BE2C (cell line): ENCODE results near the gene KPNB1.

Experiments used
- DNase-seq: peaks from one replicate; pipeline ENCODE4 v3.0.0-alpha.2; 2020
- H3K27me3 ChIP-seq: fragments of 250-450 bp; sonication (Bioruptor Pico); 2 replicates; pipeline ENCODE4 v1.5.1; 2020; ENCODE audit warnings: mild to moderate bottlenecking
- H3K36me3 ChIP-seq: fragments of 250-450 bp; sonication (Bioruptor Pico); 2 replicates; pipeline ENCODE4 v1.5.1; 2020; ENCODE audit warnings: mild to moderate bottlenecking
- H3K4me1 ChIP-seq: fragments of 250-450 bp; sonication (Bioruptor Pico); 2 replicates; pipeline ENCODE4 v1.5.1; 2020
- H3K4me3 ChIP-seq: 2 replicates; pipeline ENCODE4 v1.5.1; 2011; ENCODE audit warnings: low read depth, low read length
- H3K9me3 ChIP-seq: fragments of 250-450 bp; sonication (Bioruptor Pico); 2 replicates; pipeline ENCODE4 v1.5.1; 2020
- TF ChIP-seq, protein P1 (sequence below): IDR thresholded peaks from 2 replicates; pipeline ENCODE4 v1.5.1; 2012; ENCODE audit warnings: mild to moderate bottlenecking, low read depth, low read length

KPNB1 gene

GRCh38 chr17:47665655-47666054, 15.9 kb downstream of the KPNB1 start:
- H3K4me1 ChIP-seq, result no peaks in the 10 kb centered on the region
- DNase-seq, result no peak
- H3K4me3 ChIP-seq, result no peak overlapping the region
- TF ChIP-seq, protein P1, sequence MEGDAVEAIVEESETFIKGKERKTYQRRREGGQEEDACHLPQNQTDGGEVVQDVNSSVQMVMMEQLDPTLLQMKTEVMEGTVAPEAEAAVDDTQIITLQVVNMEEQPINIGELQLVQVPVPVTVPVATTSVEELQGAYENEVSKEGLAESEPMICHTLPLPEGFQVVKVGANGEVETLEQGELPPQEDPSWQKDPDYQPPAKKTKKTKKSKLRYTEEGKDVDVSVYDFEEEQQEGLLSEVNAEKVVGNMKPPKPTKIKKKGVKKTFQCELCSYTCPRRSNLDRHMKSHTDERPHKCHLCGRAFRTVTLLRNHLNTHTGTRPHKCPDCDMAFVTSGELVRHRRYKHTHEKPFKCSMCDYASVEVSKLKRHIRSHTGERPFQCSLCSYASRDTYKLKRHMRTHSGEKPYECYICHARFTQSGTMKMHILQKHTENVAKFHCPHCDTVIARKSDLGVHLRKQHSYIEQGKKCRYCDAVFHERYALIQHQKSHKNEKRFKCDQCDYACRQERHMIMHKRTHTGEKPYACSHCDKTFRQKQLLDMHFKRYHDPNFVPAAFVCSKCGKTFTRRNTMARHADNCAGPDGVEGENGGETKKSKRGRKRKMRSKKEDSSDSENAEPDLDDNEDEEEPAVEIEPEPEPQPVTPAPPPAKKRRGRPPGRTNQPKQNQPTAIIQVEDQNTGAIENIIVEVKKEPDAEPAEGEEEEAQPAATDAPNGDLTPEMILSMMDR, result no peak
- H3K36me3 ChIP-seq, result peaks cover 93% of the 10 kb centered on the region
- H3K27me3 ChIP-seq, result no peaks in the 10 kb centered on the region
- no peaks in the 10 kb centered on the region for H3K9me3 ChIP-seq

DNA sequence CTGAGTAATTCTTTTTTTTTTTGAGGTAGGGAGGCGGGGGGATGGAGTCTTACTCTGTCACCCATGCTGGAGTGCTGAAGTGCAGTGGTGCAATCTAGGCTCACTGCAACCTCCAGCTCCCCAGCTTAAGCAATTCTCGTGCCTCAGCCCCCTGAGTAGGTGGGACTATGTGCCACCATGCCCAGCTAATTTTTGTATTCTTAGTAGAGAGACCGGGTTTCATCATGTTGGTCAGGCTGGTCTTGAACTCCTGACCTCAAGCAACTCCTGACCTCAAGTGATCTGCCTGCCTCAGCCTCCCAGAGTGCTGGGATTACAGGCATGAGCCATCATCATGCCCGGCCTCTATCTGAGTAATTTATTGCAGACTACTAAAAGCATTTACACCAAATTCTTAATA, 19.4 kb downstream of the KPNB1 start:
- TF ChIP-seq, protein P1, result no peak
- Histone ChIP-seq H3K4me1 (no peaks in the 10 kb centered on the region), H3K36me3 (peaks cover 95% of the 10 kb centered on the region), H3K9me3 (no peaks in the 10 kb centered on the region), H3K27me3 (no peaks in the 10 kb centered on the region), H3K4me3 (no peak overlapping the region)
- no peak for DNase-seq

DNA sequence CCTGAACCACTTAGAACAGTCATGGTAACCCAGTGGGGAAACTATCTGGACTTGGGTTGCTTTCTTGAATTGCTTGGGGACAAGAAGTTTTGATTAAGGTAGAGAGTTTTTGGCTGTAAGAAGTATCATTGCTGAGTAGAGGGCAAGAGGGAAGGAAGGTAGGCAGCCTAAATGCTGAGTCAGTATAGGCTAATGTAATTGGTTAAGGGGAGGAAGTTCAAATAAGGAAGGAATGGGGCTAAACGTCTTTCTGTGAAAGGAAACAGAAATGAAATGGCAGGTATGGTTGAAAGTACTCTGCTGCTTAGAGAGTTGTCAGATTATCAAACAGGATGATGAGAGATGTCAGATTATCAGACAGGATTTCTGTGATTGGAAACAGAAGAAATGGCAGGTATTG, 20.3 kb downstream of the KPNB1 start:
- H3K4me1 ChIP-seq, result no peaks in the 10 kb centered on the region
- DNase-seq, result no peak
- TF ChIP-seq, protein P1, result no peak
- no peaks in the 10 kb centered on the region for H3K27me3 ChIP-seq
- no peak overlapping the region for H3K4me3 ChIP-seq
- peaks cover 95% of the 10 kb centered on the region for H3K36me3 ChIP-seq
- no peaks in the 10 kb centered on the region for H3K9me3 ChIP-seq

GRCh38 chr17:47674499-47674898, 24.8 kb downstream of the KPNB1 start:
- Histone ChIP-seq H3K4me3 (no peak overlapping the region), H3K9me3 (no peaks in the 10 kb centered on the region), H3K4me1 (no peaks in the 10 kb centered on the region), H3K27me3 (no peaks in the 10 kb centered on the region), H3K36me3 (peaks cover 100% of the 10 kb centered on the region)
- TF ChIP-seq, protein P1, result no peak
- DNase-seq, result no peak

- Histone ChIP-seq H3K36me3 (peaks cover 100% of the 10 kb centered on the region), H3K9me3 (no peaks in the 10 kb centered on the region), H3K4me1 (no peaks in the 10 kb centered on the region), H3K27me3 (no peaks in the 10 kb centered on the region), H3K4me3 (no peak overlapping the region)
- TF ChIP-seq, protein P1, result no peak
- DNase-seq, result no peak
Observed at GRCh38 chr17:47675380-47676198, 25.9 kb downstream of the KPNB1 start.

DNA sequence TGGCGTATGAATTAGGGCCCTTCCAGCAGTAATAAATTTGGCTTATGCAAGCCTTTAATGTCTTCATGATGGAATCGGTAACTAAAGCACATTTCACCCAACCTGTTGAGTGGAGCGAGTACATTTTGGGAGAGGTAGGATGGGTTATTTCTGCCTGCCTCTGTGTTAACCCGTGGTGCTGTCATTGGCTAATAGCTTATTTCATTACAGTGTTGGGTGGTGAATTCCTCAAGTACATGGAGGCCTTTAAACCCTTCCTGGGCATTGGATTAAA, 26.4 kb downstream of the KPNB1 start:
- Histone ChIP-seq H3K4me1 (no peaks in the 10 kb centered on the region), H3K4me3 (no peak overlapping the region), H3K27me3 (no peaks in the 10 kb centered on the region), H3K36me3 (peaks cover 100% of the 10 kb centered on the region), H3K9me3 (no peaks in the 10 kb centered on the region)
- no peak for DNase-seq
- TF ChIP-seq, protein P1, result no peak
